MM.1S (cell line): ENCODE results near the gene ZNF268.

ENCODE experiments used
- CTCF ChIP-seq: fragments of 300-600 bp; sonication (generic); IDR thresholded peaks from 2 replicates; pipeline ENCODE4 v1.5.1; 2016; ENCODE audit warnings: antibody characterized with exemption, low read length, mixed read lengths
- EZH2 ChIP-seq: fragments of 300-600 bp; sonication (generic); optimal IDR thresholded peaks from 2 replicates; pipeline ENCODE3; 2017; ENCODE audit warnings: low read depth, mild to moderate bottlenecking, antibody characterized with exemption, low read length, mixed read lengths

DNA sequence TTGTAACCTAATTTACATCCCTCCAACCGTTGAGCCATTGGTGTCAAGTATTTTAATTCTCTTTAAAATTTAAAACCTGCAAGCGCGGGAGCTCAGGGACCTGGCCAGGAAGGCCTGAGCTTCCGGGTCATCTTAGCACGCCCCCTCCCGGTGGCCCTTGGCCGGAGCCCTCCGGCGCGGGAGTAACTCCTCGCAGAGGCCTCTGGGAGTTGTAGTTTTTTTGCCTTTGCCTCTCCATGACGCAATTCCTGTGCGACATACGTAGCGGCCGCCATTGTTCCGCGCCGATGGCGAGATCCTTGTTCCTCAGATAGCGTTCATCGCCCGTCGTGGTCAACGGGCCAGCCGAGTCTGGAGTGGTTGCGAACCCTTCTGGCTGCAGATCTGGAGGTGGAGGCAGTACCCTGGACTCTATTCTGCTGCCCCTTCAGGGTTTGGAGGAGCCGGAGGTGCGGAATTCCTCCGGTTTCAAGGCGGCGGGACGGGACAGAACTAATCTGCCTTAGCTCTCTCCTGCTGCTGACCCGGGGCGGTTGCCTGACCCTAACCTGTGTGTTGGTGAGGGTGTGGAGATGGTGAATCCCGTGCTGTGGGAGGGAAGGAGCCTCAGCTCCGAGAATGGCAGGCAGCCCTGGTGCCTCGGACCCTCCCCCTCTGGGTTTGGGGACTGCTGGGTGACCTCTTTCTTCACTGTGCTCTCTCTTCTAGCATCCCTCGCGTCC is at the start of gene ZNF268:
- TF ChIP-seq CTCF (peak; percentile 53), EZH2 (no peak)
